Lung (tissue), 12 donors: ENCODE results near the gene DHRS1. TPM values are rescaled to one million over a fixed set of nuclear protein-coding genes. Genes with fewer than 3 reads are reported as not detected.

Experiments
- ATAC-seq: fragments of 200-7000 bp; cut with Tn5 transposase; one replicate; pipeline ENCODE4 v1.9.1; 2020; ENCODE audit warnings: moderate number of reproducible peaks; ENCODE audit not compliant: insufficient read depth, low FRiP score
- DNase-seq, 3 donors: peaks; one replicate each; pipeline ENCODE4 v3.0.0-alpha.2; 2013 to 2017
- H3K27ac ChIP-seq, 2 donors: one replicate each; pipeline ENCODE4 v1.5.1; 2013; ENCODE audit warnings: mild to moderate bottlenecking in 2 of 2, moderate library complexity in 2 of 2, control low read depth in 1 of 2, inconsistent platforms in 1 of 2, low read depth in 1 of 2, low read length in 1 of 2
- H3K27me3 ChIP-seq, 3 donors: one replicate each; pipeline ENCODE4 v1.5.1; 2013; ENCODE audit warnings: low read length in 2 of 3; ENCODE audit not compliant: control insufficient read depth in 3 of 3, insufficient read depth in 3 of 3
- H3K36me3 ChIP-seq, 4 donors: one replicate each; pipeline ENCODE4 v1.5.1; 2013; ENCODE audit warnings: low read length in 4 of 4, mild to moderate bottlenecking in 1 of 4, moderate library complexity in 1 of 4; ENCODE audit not compliant: control insufficient read depth in 4 of 4, insufficient read depth in 4 of 4
- H3K4me1 ChIP-seq, 5 donors: one replicate each; pipeline ENCODE4 v1.5.1; 2013; ENCODE audit warnings: low read length in 5 of 5, mild to moderate bottlenecking in 2 of 5, moderate library complexity in 1 of 5; ENCODE audit not compliant: control insufficient read depth in 5 of 5, insufficient read depth in 5 of 5
- H3K4me3 ChIP-seq: one replicate; pipeline ENCODE4 v1.5.1; 2013; ENCODE audit warnings: mild to moderate bottlenecking, control low read depth, moderate library complexity
- H3K9ac ChIP-seq, 2 donors: one replicate each; pipeline ENCODE4 v1.5.1; 2013; ENCODE audit warnings: low read length in 2 of 2, control low read depth in 1 of 2; ENCODE audit not compliant: insufficient read depth in 1 of 2
- H3K9me3 ChIP-seq, 4 donors: one replicate each; pipeline ENCODE4 v1.5.1; 2013; ENCODE audit warnings: low read length in 3 of 4, mild to moderate bottlenecking in 1 of 4, moderate library complexity in 1 of 4; ENCODE audit not compliant: control insufficient read depth in 4 of 4, insufficient read depth in 3 of 4
- WGBS, 2 donors: extraction: QIAGEN DNeasy Blood & Tissue Kit; methylation state at CpG; one replicate each; pipeline ENCODE4 v1.1.7; 2013; 5-methylcytosine and 5-hydroxymethylcytosine counted together
- polyA plus RNA-seq, 2 donors: library from polyadenylated mRNA; stranded (reverse); fragments of 200-250 nt; gene quantifications; one replicate each; pipeline ENCODE4 v1.2.1, GENCODE V29; 2013
- total RNA-seq, 2 donors: library from RNA; depleted of rRNA in 1 of 2; stranded (reverse); fragments of >200 nt in 1 of 2; gene quantifications; one replicate each; pipeline ENCODE4 v1.2.1, GENCODE V29; 2014 to 2021
- TF ChIP-seq, protein P1 (sequence below): IDR thresholded peaks from 2 replicates; pipeline ENCODE4 v1.5.1; 2012; ENCODE audit warnings: mild to moderate bottlenecking; ENCODE audit errors: control extremely low read depth, extremely low read depth
- donor health status: control.
- donor health status: control.
- donor health status: Bipolar disorder and iron deficiency.
- donor health status: healthy.
- donor health status: DM: yes; HTN: yes; CAD: no.

The DHRS1 gene
- total and polyA plus RNA-seq, 4 donors = 20.6 to 27.8 (median 22.4) TPM

DNA sequence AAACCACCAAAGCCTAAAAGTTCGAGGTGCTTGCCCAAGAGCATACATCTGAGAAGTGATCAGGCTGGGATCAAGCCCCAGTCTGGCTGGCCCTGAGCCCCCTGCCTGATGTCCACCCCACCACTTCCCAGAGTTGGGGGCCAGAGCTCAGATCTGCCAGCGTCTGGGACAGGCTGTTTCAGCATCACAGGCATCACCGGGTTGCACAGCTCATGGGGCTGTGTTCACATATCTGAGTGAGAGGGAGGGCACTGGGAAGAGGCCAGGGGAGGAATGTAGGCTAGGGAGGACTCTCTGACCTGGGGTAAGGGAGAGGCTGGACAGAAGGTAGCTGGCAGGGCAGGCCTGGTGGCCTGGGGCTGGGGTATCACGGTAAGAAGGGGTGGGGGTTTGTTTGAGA is 42.6 kb downstream of the DHRS1 start:
- no peak overlapping the region for H3K9ac ChIP-seq
- H3K27ac ChIP-seq = no peak overlapping the region
- no peaks in the 10 kb centered on the region for H3K27me3 ChIP-seq
- ATAC-seq = no peak
- DNase-seq = no peak
- H3K4me3 ChIP-seq = no peak overlapping the region
- H3K9me3 ChIP-seq = no peaks in the 10 kb centered on the region
- TF ChIP-seq, protein P1, sequence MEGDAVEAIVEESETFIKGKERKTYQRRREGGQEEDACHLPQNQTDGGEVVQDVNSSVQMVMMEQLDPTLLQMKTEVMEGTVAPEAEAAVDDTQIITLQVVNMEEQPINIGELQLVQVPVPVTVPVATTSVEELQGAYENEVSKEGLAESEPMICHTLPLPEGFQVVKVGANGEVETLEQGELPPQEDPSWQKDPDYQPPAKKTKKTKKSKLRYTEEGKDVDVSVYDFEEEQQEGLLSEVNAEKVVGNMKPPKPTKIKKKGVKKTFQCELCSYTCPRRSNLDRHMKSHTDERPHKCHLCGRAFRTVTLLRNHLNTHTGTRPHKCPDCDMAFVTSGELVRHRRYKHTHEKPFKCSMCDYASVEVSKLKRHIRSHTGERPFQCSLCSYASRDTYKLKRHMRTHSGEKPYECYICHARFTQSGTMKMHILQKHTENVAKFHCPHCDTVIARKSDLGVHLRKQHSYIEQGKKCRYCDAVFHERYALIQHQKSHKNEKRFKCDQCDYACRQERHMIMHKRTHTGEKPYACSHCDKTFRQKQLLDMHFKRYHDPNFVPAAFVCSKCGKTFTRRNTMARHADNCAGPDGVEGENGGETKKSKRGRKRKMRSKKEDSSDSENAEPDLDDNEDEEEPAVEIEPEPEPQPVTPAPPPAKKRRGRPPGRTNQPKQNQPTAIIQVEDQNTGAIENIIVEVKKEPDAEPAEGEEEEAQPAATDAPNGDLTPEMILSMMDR = no peak
- H3K36me3 ChIP-seq = peaks cover 0 to 18% (median 0%) of the 10 kb centered on the region in 4 donors
- WGBS, 2 donors = 73 to 79% methylated on average over 4 of the region's 4 CpGs
- peaks cover 0 to 11% (median 7%) of the 10 kb centered on the region in 5 donors for H3K4me1 ChIP-seq

DNA sequence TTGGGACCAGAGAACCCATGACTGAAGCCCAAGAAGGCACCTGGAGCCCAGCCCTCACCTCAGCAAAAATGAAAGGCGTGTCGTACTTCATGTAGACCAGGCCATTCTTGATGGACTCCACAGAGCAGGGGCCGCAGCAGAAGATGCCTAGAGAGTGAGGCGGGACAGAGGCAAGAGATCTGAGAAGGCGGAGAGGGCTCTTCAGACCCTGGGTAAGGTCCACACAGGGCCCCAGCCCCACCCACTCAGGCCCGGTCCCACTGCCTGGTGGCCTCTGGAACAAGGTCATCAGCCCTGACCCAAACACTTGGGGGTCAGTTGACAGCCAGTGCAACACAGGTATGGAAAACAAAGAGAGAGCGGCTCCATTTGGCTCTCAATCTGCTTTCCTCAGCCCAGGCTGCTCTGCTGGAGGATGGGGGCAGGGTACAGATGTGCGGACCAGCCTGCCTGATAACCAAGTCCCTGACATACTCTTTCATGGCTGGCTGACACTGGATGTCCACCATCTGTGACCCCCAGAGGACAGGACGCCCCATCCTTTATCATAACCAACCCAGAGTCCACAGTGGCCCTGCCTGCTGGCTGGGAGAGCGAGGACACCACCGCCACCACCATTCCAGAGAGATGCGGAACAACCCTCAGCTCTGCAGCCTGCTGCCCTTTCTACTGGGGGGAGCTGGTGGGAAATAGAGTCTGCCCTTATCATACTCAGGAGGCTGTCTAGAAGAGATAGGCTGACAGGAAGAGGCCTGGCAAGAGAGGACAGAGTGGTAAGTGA is 43.5 kb downstream of the DHRS1 start:
- Histone ChIP-seq H3K36me3 (peaks cover 0 to 18% (median 0%) of the 10 kb centered on the region in 4 donors), H3K27me3 (no peaks in the 10 kb centered on the region), H3K4me1 (peaks cover 0 to 11% (median 7%) of the 10 kb centered on the region in 5 donors), H3K27ac (no peak overlapping the region), H3K4me3 (no peak overlapping the region), H3K9me3 (no peaks in the 10 kb centered on the region), H3K9ac (no peak overlapping the region)
- no peak for ATAC-seq
- TF ChIP-seq, protein P1 = no peak
- 92 to 94% methylated on average over 12 of the region's 12 CpGs for WGBS, 2 donors
- no peak for DNase-seq

DNA sequence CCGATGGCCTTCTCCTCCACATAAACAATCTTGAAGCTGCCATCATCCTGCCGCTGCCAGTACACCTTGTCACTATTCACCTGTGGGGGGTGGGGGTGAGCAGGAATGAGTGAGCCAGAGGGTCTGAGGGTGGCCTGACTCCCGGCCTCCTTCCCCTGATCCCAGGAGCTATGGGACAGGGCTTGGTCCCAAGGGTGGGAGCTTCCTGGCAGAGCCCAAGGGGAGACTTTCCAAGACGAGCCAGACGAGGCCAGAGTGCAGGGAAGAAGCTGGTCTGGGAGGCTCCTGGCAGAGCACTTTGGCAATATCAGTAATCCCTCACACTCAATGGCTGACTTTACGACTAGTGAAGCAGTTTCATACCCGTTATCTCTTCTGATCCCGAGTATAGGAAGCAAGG is 44.1 kb downstream of the DHRS1 start:
- WGBS, 2 donors = 91 to 97% methylated on average over 8 of the region's 8 CpGs
- TF ChIP-seq, protein P1 = no peak
- Histone ChIP-seq H3K9me3 (no peaks in the 10 kb centered on the region), H3K36me3 (peaks cover 0 to 18% (median 0%) of the 10 kb centered on the region in 4 donors), H3K9ac (no peak overlapping the region), H3K27me3 (no peaks in the 10 kb centered on the region), H3K4me3 (no peak overlapping the region), H3K4me1 (peaks cover 0 to 11% (median 7%) of the 10 kb centered on the region in 5 donors), H3K27ac (no peak overlapping the region)
- DNase-seq (no peak), ATAC-seq (no peak)
